Measurements from ENCODE around the gene C12orf56. TPM values are rescaled to one million over a fixed set of nuclear protein-coding genes. Genes with fewer than 3 reads are reported as not detected.

Gene C12orf56
- polyA plus RNA-seq, 2 of the 4 experiments (the other 2 are of a cell fraction) = 0.05 to 0.22 TPM

GRCh38 chr12:64222009-64222765, 168.4 kb downstream of the C12orf56 start, which contains the start of gene KICS2 (continued):
- TF ChIP-seq PBX3 (IDR thresholded peaks at IDR 0.05) (peak; percentile 54; the same call in 1 of the 2 replicates), FOSB (CRISPR knock-in tag; IDR thresholded peaks at IDR 0.05) (peak; percentile 76; the same call in 1 of the 2 replicates), EHF (CRISPR knock-in tag; IDR thresholded peaks at IDR 0.05) (peak; percentile 87; the same call in 1 of the 2 replicates), ZC3H11A (IDR thresholded peaks at IDR 0.05) (no peak), BCL3 (IDR thresholded peaks at IDR 0.05) (peak; percentile 93), TP53 (CRISPR knock-in tag; IDR thresholded peaks at IDR 0.05) (peak; percentile 52; the same call in 1 of the 2 replicates), CTCF (IDR thresholded peaks at IDR 0.05) (no peak), HOXA7 (CRISPR knock-in tag; IDR thresholded peaks at IDR 0.05) (no peak), JUN (IDR thresholded peaks at IDR 0.05) (peak; percentile 80 to 89; a peak in 4 of 5 replicates)

GRCh38 chr12:64221651-64222008, 168.9 kb downstream of the C12orf56 start:
- H3K27ac ChIP-seq = peak overlapping the region; percentile 87 to 93
- 2% methylated on average over 15 of the region's 16 CpGs for WGBS (ENCODE audit: missing lambda C conversion rate)
- TF ChIP-seq POLR2AphosphoS2 (conservative IDR thresholded peaks at IDR 0.05; ENCODE audit: low read length) (0 out of 2 replicates have a peak, but pooled peaks have one; percentile 16), HEYL (CRISPR knock-in tag; IDR thresholded peaks at IDR 0.05) (no peak), KDM5A (IDR thresholded peaks at IDR 0.05) (0 out of 2 replicates have a peak, but pooled peaks have one; percentile 12), REST (IDR thresholded peaks at IDR 0.05) (peak; percentile 26; the same call in 1 of the 2 replicates), HES2 (IDR thresholded peaks at IDR 0.05) (no peak), FOSB (CRISPR knock-in tag; IDR thresholded peaks at IDR 0.05) (no peak)
- FAIRE-seq = no peak
- peaks cover 21% of the 10 kb centered on the region for H3K4me1 ChIP-seq
- ATAC-seq = peak; percentile 93 to 95
- no peaks in the 10 kb centered on the region for H3K9me3 ChIP-seq
- DNase-seq (ENCODE audit: low read depth in 1 of 2, low spot score in 1 of 2) = peak; percentile 81 to 92
- ChIA-PET CTCF (interaction anchor here (0.6 to 1.9 kb wide), 6 partner anchors 9 to 455 kb away, joined by 3 to 4 read pairs (median 3); partner anchors contain the start of gene SRGAP1), POLR2A (interaction anchor here (0.8 to 1.6 kb wide), 7 partner anchors 9 to 378 kb away, joined by 3 to 21 read pairs (median 5); partner anchors contain the start of genes SRGAP1 and XPOT)
- peak overlapping the region; percentile 85 for H3K4me2 ChIP-seq
- peak overlapping the region; percentile 71 for H3K4me3 ChIP-seq

All from A549 (cell line).